Measurements from ENCODE around the gene PCGF1. TPM values are rescaled to one million over a fixed set of nuclear protein-coding genes. Genes with fewer than 3 reads are reported as not detected.

The PCGF1 gene
- total and polyA plus RNA-seq, 8 donors: 20.4 to 33.6 (median 24.1) TPM

- Histone ChIP-seq H3K4me1 (peaks cover 31 to 73% of the 10 kb centered on the region in 2 donors), H3K4me3 (peak overlapping the region; percentile 54 to 79), H3K9me3 (no peaks in the 10 kb centered on the region), H3K36me3 (peaks cover 0 to 18% of the 10 kb centered on the region in 2 donors), H3K27ac (peak overlapping the region; percentile 87 to 88), H3K27me3 (peaks cover 18 to 57% of the 10 kb centered on the region in 2 donors)
- no peak for DNase-seq
- ATAC-seq: no peak
- no peak for TF ChIP-seq CTCF (IDR thresholded peaks at IDR 0.05)
- intact Hi-C loops (cut with DNase I): no loop called here
These were observed 3.7 kb downstream of the PCGF1 start for GRCh38 chr2:74503506-74504475.

GRCh38 chr2:74502720-74503505 lies 4.6 kb downstream of the PCGF1 start:
- H3K27ac ChIP-seq: peak overlapping the region; percentile 87 to 88
- peaks cover 22 to 58% of the 10 kb centered on the region in 2 donors for H3K27me3 ChIP-seq
- H3K4me3 ChIP-seq: peak overlapping the region; percentile 54 to 79
- no peaks in the 10 kb centered on the region for H3K9me3 ChIP-seq
- TF ChIP-seq CTCF (IDR thresholded peaks at IDR 0.05): no peak
- ATAC-seq (peak; percentile 69), DNase-seq (peak in 3 of 4 donors; percentile 75 to 96 (median 91))
- H3K36me3 ChIP-seq: peaks cover 0 to 18% of the 10 kb centered on the region in 2 donors
- intact Hi-C loops (cut with DNase I): no loop called here
- peaks cover 33 to 76% of the 10 kb centered on the region in 2 donors for H3K4me1 ChIP-seq

GRCh38 chr2:74502147-74502719 lies 5.3 kb downstream of the PCGF1 start:
- Histone ChIP-seq H3K4me3 (peak overlapping the region; percentile 54 to 79), H3K4me1 (peaks cover 38 to 81% of the 10 kb centered on the region in 2 donors), H3K9me3 (no peaks in the 10 kb centered on the region), H3K27me3 (peaks cover 29 to 65% of the 10 kb centered on the region in 2 donors), H3K36me3 (peaks cover 0 to 18% of the 10 kb centered on the region in 2 donors), H3K27ac (peak overlapping the region; percentile 87 to 88)
- no peak for TF ChIP-seq CTCF (IDR thresholded peaks at IDR 0.05)
- ATAC-seq: peak; percentile 14
- intact Hi-C loops (cut with DNase I): no loop called here
- peak in 1 of 4 donors; percentile 66 for DNase-seq

GRCh38 chr2:74501335-74502071 lies 6.0 kb downstream of the PCGF1 start:
- peaks cover 38 to 76% of the 10 kb centered on the region in 2 donors for H3K4me1 ChIP-seq
- H3K27me3 ChIP-seq: peaks cover 30 to 72% of the 10 kb centered on the region in 2 donors
- peak overlapping the region in 1 of 2 donors; percentile 79 for H3K4me3 ChIP-seq

More at GRCh38 chr2:74501335-74502071, 6.0 kb downstream of the PCGF1 start:
- intact Hi-C loops (cut with DNase I): no loop called here
- no peak for TF ChIP-seq CTCF (IDR thresholded peaks at IDR 0.05)
- ATAC-seq (no peak), DNase-seq (peak in 1 of 4 donors; percentile 45)
- H3K27ac ChIP-seq: no peak overlapping the region
- H3K9me3 ChIP-seq: no peaks in the 10 kb centered on the region
- H3K36me3 ChIP-seq: peaks cover 0 to 18% of the 10 kb centered on the region in 2 donors

Data from left lung (tissue), 10 donors.